Neuronal stem cell (in vitro differentiated cells): ENCODE measurements around the gene AHCYL2.

Source experiments
- DNase-seq: peaks from one replicate; pipeline ENCODE4 v3.0.0-alpha.2; 2013; ENCODE audit warnings: low spot score
- H2AFZ ChIP-seq: one replicate; pipeline ENCODE4 v1.6.1; 2013; ENCODE audit warnings: mild to moderate bottlenecking, low read length, inconsistent platforms
- H2AK5ac ChIP-seq: 2 replicates; pipeline ENCODE4 v1.6.1; 2013; ENCODE audit warnings: low read depth, mild to moderate bottlenecking, inconsistent platforms, low read length, moderate library complexity, mixed read lengths
- H2BK120ac ChIP-seq: 2 replicates; pipeline ENCODE4 v1.6.1; 2013; ENCODE audit warnings: low read depth, mild to moderate bottlenecking, inconsistent platforms, low read length, moderate library complexity, mixed read lengths
- H2BK12ac ChIP-seq: one replicate; pipeline ENCODE4 v1.6.1; 2013; ENCODE audit warnings: low read length, inconsistent platforms
- H2BK15ac ChIP-seq: 2 replicates; pipeline ENCODE4 v1.6.1; 2013; ENCODE audit warnings: mild to moderate bottlenecking, low read length, inconsistent platforms, mixed read lengths
- H2BK5ac ChIP-seq: one replicate; pipeline ENCODE4 v1.6.1; 2013; ENCODE audit warnings: inconsistent platforms, mild to moderate bottlenecking, low read length, moderate library complexity
- H3K14ac ChIP-seq: one replicate; pipeline ENCODE4 v1.6.1; 2013; ENCODE audit warnings: low read length, inconsistent platforms
- H3K18ac ChIP-seq: 2 replicates; pipeline ENCODE4 v1.6.1; 2013; ENCODE audit warnings: low read length, inconsistent platforms
- H3K23ac ChIP-seq: 2 replicates; pipeline ENCODE4 v1.6.1; 2013; ENCODE audit warnings: low read depth, mild to moderate bottlenecking, mixed read lengths, low read length, inconsistent platforms; ENCODE audit not compliant: poor library complexity
- H3K27ac ChIP-seq: replicated peaks from 3 replicates; pipeline ENCODE4 v1.5.1; 2013; ENCODE audit warnings: low read length, inconsistent platforms
- H3K27me3 ChIP-seq, 3 experiments: 2 replicates each; pipeline ENCODE4 v1.6.1; 2013; ENCODE audit warnings: low read length in 3 of 3, mild to moderate bottlenecking in 2 of 3, inconsistent platforms in 1 of 3, low read depth in 1 of 3, mixed read lengths in 1 of 3, moderate library complexity in 1 of 3; ENCODE audit not compliant: control insufficient read depth in 3 of 3, insufficient read depth in 3 of 3
- H3K36me3 ChIP-seq, 2 donors: replicated peaks in 1 of 2; 2 replicates each; pipeline ENCODE4 v1.6.1; 2013; ENCODE audit warnings: low read length in 2 of 2; ENCODE audit not compliant: control insufficient read depth in 2 of 2, insufficient read depth in 2 of 2
- H3K4ac ChIP-seq: 2 replicates; pipeline ENCODE4 v1.6.1; 2013; ENCODE audit warnings: inconsistent platforms, mild to moderate bottlenecking, low read length, moderate library complexity
- H3K4me1 ChIP-seq, 2 donors: 1 replicate in 1 of 2; 2 replicates in 1 of 2; pipeline ENCODE4 v1.6.1; 2013; ENCODE audit warnings: low read length in 2 of 2, low read depth in 1 of 2; ENCODE audit not compliant: control insufficient read depth in 2 of 2, insufficient read depth in 1 of 2
- H3K4me2 ChIP-seq: one replicate; pipeline ENCODE4 v1.6.1; 2013; ENCODE audit warnings: mild to moderate bottlenecking, low read length, inconsistent platforms; ENCODE audit not compliant: insufficient read depth, poor library complexity, severe bottlenecking
- H3K4me3 ChIP-seq, 2 donors: 2 replicates each; pipeline ENCODE4 v1.5.1; 2013; ENCODE audit warnings: low read length in 2 of 2, mild to moderate bottlenecking in 2 of 2, inconsistent platforms in 1 of 2, moderate library complexity in 1 of 2
- H3K79me1 ChIP-seq: one replicate; pipeline ENCODE4 v1.6.1; 2013; ENCODE audit warnings: low read depth, mild to moderate bottlenecking, inconsistent platforms, low read length, moderate library complexity
- H3K9ac ChIP-seq: one replicate; pipeline ENCODE4 v1.6.1; 2013; ENCODE audit warnings: mild to moderate bottlenecking, low read depth, low read length, inconsistent platforms; ENCODE audit not compliant: poor library complexity
- H3K9me3 ChIP-seq, 2 donors: replicated peaks in 1 of 2; 2 replicates each; pipeline versions ENCODE3 to v1.6.1; 2013; ENCODE audit warnings: low read length in 2 of 2, mild to moderate bottlenecking in 2 of 2, inconsistent platforms in 1 of 2, low read depth in 1 of 2, mixed read lengths in 1 of 2, moderate library complexity in 1 of 2; ENCODE audit not compliant: control insufficient read depth in 2 of 2, insufficient read depth in 1 of 2
- H4K8ac ChIP-seq: one replicate; pipeline ENCODE4 v1.6.1; 2013; ENCODE audit warnings: low read depth, mild to moderate bottlenecking, inconsistent platforms, low read length, moderate library complexity
- H4K91ac ChIP-seq: one replicate; pipeline ENCODE4 v1.6.1; 2013; ENCODE audit warnings: low read length, low read depth, mild to moderate bottlenecking, inconsistent platforms; ENCODE audit not compliant: poor library complexity
- WGBS, 2 donors: extraction: QIAGEN DNeasy Blood & Tissue Kit; methylation state at CpG; one replicate each; pipeline ENCODE4 v1.1.7; 2013; ENCODE audit warnings: missing lambda C conversion rate in 2 of 2, mixed read lengths in 1 of 2; ENCODE audit not compliant: insufficient read length in 2 of 2, insufficient replicate concordance in 1 of 2; ENCODE audit errors: extremely low coverage in 2 of 2; 5-methylcytosine and 5-hydroxymethylcytosine counted together

Gene AHCYL2

GRCh38 chr7:129359176-129359575 is 134.3 kb downstream of the AHCYL2 start:
- Histone ChIP-seq H4K8ac (no peak overlapping the region), H3K36me3 (no peaks in the 10 kb centered on the region), H3K27ac (no peak overlapping the region), H4K91ac (no peak overlapping the region), H3K14ac (no peak overlapping the region), H3K9me3 (no peaks in the 10 kb centered on the region), H2BK15ac (no peak overlapping the region), H2AK5ac (no peak overlapping the region), H3K9ac (no peak overlapping the region), H2BK5ac (no peak overlapping the region), H2BK120ac (no peak overlapping the region), H3K27me3 (no peaks in the 10 kb centered on the region), H3K79me1 (no peaks in the 10 kb centered on the region), H3K4me2 (no peak overlapping the region), H3K23ac (no peak overlapping the region), H3K4me3 (no peak overlapping the region), H3K4me1 (no peaks in the 10 kb centered on the region), H3K18ac (no peak overlapping the region), H3K4ac (no peak overlapping the region), H2BK12ac (no peak overlapping the region), H2AFZ (no peak overlapping the region)
- DNase-seq: no peak
- no CpG with 5 or more reads among the region's 2 CpGs for WGBS, 2 donors

- Histone ChIP-seq H3K36me3 (no peaks in the 10 kb centered on the region), H2BK120ac (no peak overlapping the region), H2BK15ac (no peak overlapping the region), H3K79me1 (no peaks in the 10 kb centered on the region), H3K27ac (no peak overlapping the region), H4K8ac (no peak overlapping the region), H3K4me3 (no peak overlapping the region), H3K23ac (no peak overlapping the region), H3K27me3 (no peaks in the 10 kb centered on the region), H3K9ac (no peak overlapping the region), H3K18ac (no peak overlapping the region), H3K4me1 (no peaks in the 10 kb centered on the region), H3K9me3 (no peaks in the 10 kb centered on the region), H3K4me2 (no peak overlapping the region), H2BK5ac (no peak overlapping the region), H2BK12ac (no peak overlapping the region), H2AK5ac (no peak overlapping the region), H3K4ac (no peak overlapping the region), H4K91ac (no peak overlapping the region), H3K14ac (no peak overlapping the region), H2AFZ (no peak overlapping the region)
- no peak for DNase-seq
- WGBS, 2 donors: no CpG with 5 or more reads among the region's 1 CpG
Observed at GRCh38 chr7:129359638-129360037, 134.8 kb downstream of the AHCYL2 start.

GRCh38 chr7:129361771-129362170 is 136.9 kb downstream of the AHCYL2 start:
- no CpG with 5 or more reads among the region's 1 CpG for WGBS, 2 donors
- Histone ChIP-seq H3K18ac (no peak overlapping the region), H2AK5ac (no peak overlapping the region), H3K27me3 (no peaks in the 10 kb centered on the region), H3K4me2 (no peak overlapping the region), H3K23ac (no peak overlapping the region), H4K8ac (no peak overlapping the region), H2BK120ac (no peak overlapping the region), H2BK12ac (no peak overlapping the region), H4K91ac (no peak overlapping the region), H2AFZ (no peak overlapping the region), H3K4ac (no peak overlapping the region), H3K79me1 (no peaks in the 10 kb centered on the region), H2BK15ac (no peak overlapping the region), H3K9ac (no peak overlapping the region), H2BK5ac (no peak overlapping the region), H3K4me1 (no peaks in the 10 kb centered on the region), H3K36me3 (no peaks in the 10 kb centered on the region), H3K14ac (no peak overlapping the region), H3K9me3 (no peaks in the 10 kb centered on the region), H3K27ac (no peak overlapping the region), H3K4me3 (no peak overlapping the region)
- DNase-seq: no peak

- Histone ChIP-seq H2BK15ac (no peak overlapping the region), H4K91ac (no peak overlapping the region), H3K4ac (no peak overlapping the region), H3K23ac (no peak overlapping the region), H3K27ac (no peak overlapping the region), H2AK5ac (no peak overlapping the region), H2AFZ (no peak overlapping the region), H3K4me2 (no peak overlapping the region), H2BK12ac (no peak overlapping the region), H3K4me3 (no peak overlapping the region), H3K9me3 (no peaks in the 10 kb centered on the region), H3K4me1 (no peaks in the 10 kb centered on the region), H3K18ac (no peak overlapping the region), H3K14ac (no peak overlapping the region), H2BK5ac (no peak overlapping the region), H2BK120ac (no peak overlapping the region), H4K8ac (no peak overlapping the region), H3K9ac (no peak overlapping the region), H3K79me1 (no peaks in the 10 kb centered on the region), H3K36me3 (no peaks in the 10 kb centered on the region), H3K27me3 (no peaks in the 10 kb centered on the region)
- no peak for DNase-seq
Observed at GRCh38 chr7:129362496-129362895, 137.7 kb downstream of the AHCYL2 start.
